Right lobe of liver (tissue), 4 donors: ENCODE results near the gene SEC14L1.

Experiments
- CTCF ChIP-seq, 4 donors: fragments of 200-600 bp in 3 of 4; fragments of 450-650 bp in 1 of 4; IDR thresholded peaks; one replicate each; pipeline versions ENCODE4 v1.5.1 to v1.8.0; 2016 to 2022; ENCODE audit warnings: antibody characterized with exemption in 4 of 4, mild to moderate bottlenecking in 2 of 4
- POLR2A ChIP-seq: fragments of 450-650 bp; IDR thresholded peaks from one replicate; pipeline ENCODE4 v1.6.1; 2017; ENCODE audit warnings: antibody characterized with exemption, mild to moderate bottlenecking
- donor health status: DM: no; HTN: no; CAD: no.
- donor health status: DM: no; HTN: no; CAD: no.
- donor health status: DM: no; HTN: yes; CAD: no.

- TF ChIP-seq CTCF (IDR thresholded peaks at IDR 0.05), result no peak
- no peak for TF ChIP-seq POLR2A
Observed at GRCh38 chr17:77228241-77228752, 87.5 kb downstream of the SEC14L1 start.
